ENCODE data around the gene SLC45A1.
A peak's percentile ranks its signal among the peaks of the same experiment; 100 is the strongest.
"Not testable (repeated sequence)": the region's sequence is repeated elsewhere in the genome, so short reads cannot be mapped to it uniquely, and the experiment has no call there.

SLC45A1 gene

GRCh38 chr1:8376358-8376840 is 58.5 kb downstream of the SLC45A1 start:
- Histone ChIP-seq H3K36me3 (ENCODE audit: insufficient read depth, low read length) (no peaks in the 10 kb centered on the region), H3K9me3 (ENCODE audit: low read length) (no peaks in the 10 kb centered on the region), H3K4me1 (ENCODE audit: insufficient read depth, low read length) (peaks cover 92% of the 10 kb centered on the region), H3K27ac (ENCODE audit: low read depth, low read length) (peak overlapping the region; percentile 63), H3K4me3 (ENCODE audit: low read depth in 1 of 2, low read length in 2 of 2) (no peak overlapping the region), H3K9ac (ENCODE audit: low read length) (no peak overlapping the region), H3K27me3 (ENCODE audit: control insufficient read depth in 1 of 2, insufficient read depth in 2 of 2, low read length in 2 of 2) (no peaks in the 10 kb centered on the region)

GRCh38 chr1:8377271-8377981 is 59.5 kb downstream of the SLC45A1 start:
- H3K27ac ChIP-seq (ENCODE audit: low read depth, low read length) = peak overlapping the region; percentile 68
- no peaks in the 10 kb centered on the region for H3K36me3 ChIP-seq (ENCODE audit: insufficient read depth, low read length)
- H3K27me3 ChIP-seq (ENCODE audit: control insufficient read depth in 1 of 2, insufficient read depth in 2 of 2, low read length in 2 of 2) = no peaks in the 10 kb centered on the region
- H3K4me1 ChIP-seq (ENCODE audit: insufficient read depth, low read length) = peaks cover 92% of the 10 kb centered on the region
- H3K9me3 ChIP-seq (ENCODE audit: low read length) = no peaks in the 10 kb centered on the region
- no peak overlapping the region for H3K9ac ChIP-seq (ENCODE audit: low read length)
- no peak overlapping the region for H3K4me3 ChIP-seq (ENCODE audit: low read depth in 1 of 2, low read length in 2 of 2)

DNA sequence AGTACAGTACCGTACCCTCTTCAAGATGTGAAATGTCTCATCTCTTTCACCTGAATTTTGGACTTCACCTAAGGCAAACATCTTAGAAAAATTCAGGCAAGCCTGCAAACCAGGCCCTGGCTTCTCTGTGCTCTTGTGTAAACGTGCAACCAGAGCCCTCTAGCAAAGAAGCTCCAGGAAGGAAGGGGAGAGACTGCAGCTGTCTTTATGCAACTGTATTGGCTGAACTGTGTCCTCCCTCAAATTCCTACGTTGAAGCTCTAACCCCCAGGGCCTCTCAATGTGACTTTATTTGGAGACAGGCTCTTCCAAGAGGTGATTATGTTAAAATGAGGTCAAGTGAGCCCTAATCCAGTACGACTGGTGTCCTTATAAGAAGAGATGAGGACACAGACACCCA is 60.3 kb downstream of the SLC45A1 start:
- Histone ChIP-seq H3K9ac (ENCODE audit: low read length) (no peak overlapping the region), H3K36me3 (ENCODE audit: insufficient read depth, low read length) (no peaks in the 10 kb centered on the region), H3K4me3 (ENCODE audit: low read depth in 1 of 2, low read length in 2 of 2) (no peak overlapping the region), H3K27ac (ENCODE audit: low read depth, low read length) (peak overlapping the region; percentile 68), H3K4me1 (ENCODE audit: insufficient read depth, low read length) (peaks cover 92% of the 10 kb centered on the region), H3K9me3 (ENCODE audit: low read length) (no peaks in the 10 kb centered on the region), H3K27me3 (ENCODE audit: control insufficient read depth in 1 of 2, insufficient read depth in 2 of 2, low read length in 2 of 2) (no peaks in the 10 kb centered on the region)

DNA sequence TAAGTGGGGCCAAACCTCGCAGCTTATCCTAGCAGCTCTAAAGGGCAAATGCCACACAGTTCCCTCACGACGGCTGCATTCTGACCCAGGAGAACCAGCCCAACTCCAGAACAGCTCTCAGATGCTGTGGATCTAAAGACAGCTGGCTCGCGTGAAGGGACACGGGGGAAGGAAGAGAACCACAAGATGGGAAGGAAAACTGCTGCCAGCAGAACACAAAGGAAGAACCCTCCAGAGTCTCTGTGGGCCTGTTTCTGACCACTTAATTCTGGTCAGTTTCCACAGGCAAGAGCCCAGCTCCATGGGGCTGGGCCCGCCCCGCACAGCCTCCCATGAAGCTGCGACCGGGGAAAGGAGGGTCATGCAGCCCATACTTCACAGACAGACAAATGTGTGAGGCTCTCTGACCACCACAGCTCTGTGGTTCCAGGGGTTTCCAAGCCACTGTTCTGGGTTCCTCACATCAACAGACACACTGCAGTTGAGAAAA is 61.1 kb downstream of the SLC45A1 start:
- peaks cover 86% of the 10 kb centered on the region for H3K4me1 ChIP-seq (ENCODE audit: insufficient read depth, low read length)
- H3K27ac ChIP-seq (ENCODE audit: low read depth, low read length) = peak overlapping the region; percentile 68
- H3K27me3 ChIP-seq (ENCODE audit: control insufficient read depth in 1 of 2, insufficient read depth in 2 of 2, low read length in 2 of 2) = no peaks in the 10 kb centered on the region
- H3K9me3 ChIP-seq (ENCODE audit: low read length) = no peaks in the 10 kb centered on the region
- no peaks in the 10 kb centered on the region for H3K36me3 ChIP-seq (ENCODE audit: insufficient read depth, low read length)
- no peak overlapping the region for H3K9ac ChIP-seq (ENCODE audit: low read length)
- no peak overlapping the region for H3K4me3 ChIP-seq (ENCODE audit: low read depth in 1 of 2, low read length in 2 of 2)

DNA sequence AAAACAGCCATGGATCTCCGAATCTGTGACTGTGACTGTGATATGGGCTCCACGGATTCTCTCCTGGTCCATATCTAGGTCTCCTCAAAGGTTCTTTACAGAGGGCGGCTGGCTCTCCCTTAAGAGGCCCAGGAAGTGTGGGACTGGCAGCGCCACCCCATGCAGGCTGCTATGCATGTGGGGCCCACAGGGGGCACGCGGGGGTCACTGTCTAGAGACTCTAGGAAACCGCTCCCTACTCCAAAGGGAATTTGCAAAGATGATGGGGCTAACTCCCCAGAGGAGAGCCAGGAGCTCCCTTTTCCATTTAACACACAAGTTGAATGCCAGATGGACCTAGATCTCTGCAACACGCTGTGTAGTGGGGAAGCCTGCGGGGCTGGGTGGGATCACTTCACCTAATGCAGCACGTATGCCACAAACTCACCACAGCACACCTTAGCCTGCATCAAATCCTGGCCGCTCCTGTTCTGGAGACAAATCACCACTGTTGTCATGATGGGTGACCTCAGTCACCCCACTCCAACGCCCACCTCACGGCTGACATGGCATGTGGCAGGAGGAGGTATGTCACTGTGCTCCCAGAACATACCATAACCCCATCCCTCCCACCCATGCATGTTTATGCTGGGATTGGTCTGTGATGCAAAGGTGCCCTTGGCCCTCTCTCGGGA is 61.7 kb downstream of the SLC45A1 start:
- H3K4me1 ChIP-seq (ENCODE audit: insufficient read depth, low read length) = peaks cover 86% of the 10 kb centered on the region
- peak overlapping the region; percentile 68 for H3K27ac ChIP-seq (ENCODE audit: low read depth, low read length)

DNA sequence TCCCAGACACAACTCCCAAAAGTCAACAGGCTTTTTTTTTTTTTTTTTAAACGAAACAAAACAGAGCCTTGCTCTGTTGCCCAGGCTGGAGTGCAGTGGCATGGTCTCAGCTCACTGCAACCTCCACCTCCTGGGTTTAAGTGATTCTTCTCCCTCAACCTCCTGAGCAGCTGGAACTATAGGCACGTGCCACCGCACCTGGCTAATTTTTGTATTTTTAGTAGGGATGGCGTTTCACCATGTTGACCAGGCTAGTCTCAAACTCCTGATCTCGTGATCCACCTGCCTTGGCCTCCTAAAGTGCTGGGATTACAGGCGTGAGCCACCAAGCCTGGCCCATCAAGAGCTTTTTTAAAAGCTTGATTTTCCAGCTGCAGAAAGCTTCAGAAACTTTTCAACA is 62.4 kb downstream of the SLC45A1 start:
- H3K27ac ChIP-seq (ENCODE audit: low read depth, low read length) = peak overlapping the region; percentile 68
- not testable (repeated sequence) for H3K27me3 ChIP-seq (ENCODE audit: control insufficient read depth in 1 of 2, insufficient read depth in 2 of 2, low read length in 2 of 2); H3K36me3 ChIP-seq (ENCODE audit: insufficient read depth, low read length); H3K4me3 ChIP-seq (ENCODE audit: low read depth in 1 of 2, low read length in 2 of 2); H3K9me3 ChIP-seq (ENCODE audit: low read length); H3K9ac ChIP-seq (ENCODE audit: low read length)
- peaks cover 86% of the 10 kb centered on the region for H3K4me1 ChIP-seq (ENCODE audit: insufficient read depth, low read length)

More for the DNA sequence above, 61.7 kb downstream of the SLC45A1 start:
- H3K9ac ChIP-seq (ENCODE audit: low read length) = no peak overlapping the region
- H3K27me3 ChIP-seq (ENCODE audit: control insufficient read depth in 1 of 2, insufficient read depth in 2 of 2, low read length in 2 of 2) = no peaks in the 10 kb centered on the region
- no peak overlapping the region for H3K4me3 ChIP-seq (ENCODE audit: low read depth in 1 of 2, low read length in 2 of 2)
- H3K36me3 ChIP-seq (ENCODE audit: insufficient read depth, low read length) = no peaks in the 10 kb centered on the region
- no peaks in the 10 kb centered on the region for H3K9me3 ChIP-seq (ENCODE audit: low read length)

- Histone ChIP-seq H3K4me1 (ENCODE audit: insufficient read depth, low read length) (peaks cover 87% of the 10 kb centered on the region), H3K4me3 (ENCODE audit: low read depth in 1 of 2, low read length in 2 of 2) (peak overlapping the region in 1 of 2 donors; percentile 12), H3K9me3 (ENCODE audit: low read length) (no peaks in the 10 kb centered on the region), H3K27ac (ENCODE audit: low read depth, low read length) (peak overlapping the region; percentile 65), H3K36me3 (ENCODE audit: insufficient read depth, low read length) (no peaks in the 10 kb centered on the region), H3K27me3 (ENCODE audit: control insufficient read depth in 1 of 2, insufficient read depth in 2 of 2, low read length in 2 of 2) (no peaks in the 10 kb centered on the region), H3K9ac (ENCODE audit: low read length) (no peak overlapping the region)
Measured at GRCh38 chr1:8381618-8382017, 63.7 kb downstream of the SLC45A1 start.

DNA sequence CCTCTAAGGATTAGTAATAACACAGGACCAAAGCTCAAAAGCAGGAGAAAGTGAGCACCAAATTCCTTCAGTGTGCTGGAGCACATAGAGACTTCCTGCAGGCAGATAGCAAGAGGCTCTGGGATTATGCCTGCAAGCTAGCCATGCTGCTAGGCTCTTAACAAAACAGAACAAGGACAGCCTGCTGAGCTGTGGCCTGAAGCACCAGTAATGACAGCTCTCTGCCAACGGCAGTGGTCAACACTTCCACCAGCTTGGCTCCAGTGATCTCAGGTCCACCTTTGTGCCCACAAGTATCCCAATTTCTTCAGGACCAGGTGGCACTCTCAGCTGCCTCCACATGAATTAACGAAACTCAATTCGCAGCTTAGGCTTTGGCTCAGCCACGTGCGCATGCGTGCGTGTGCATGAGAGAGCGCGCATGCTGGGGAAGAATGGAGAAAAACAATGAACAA is 64.2 kb downstream of the SLC45A1 start:
- H3K4me3 ChIP-seq (ENCODE audit: low read depth in 1 of 2, low read length in 2 of 2) = peak overlapping the region in 1 of 2 donors; percentile 12
- H3K9me3 ChIP-seq (ENCODE audit: low read length) = no peaks in the 10 kb centered on the region
- H3K27me3 ChIP-seq (ENCODE audit: control insufficient read depth in 1 of 2, insufficient read depth in 2 of 2, low read length in 2 of 2) = no peaks in the 10 kb centered on the region
- H3K27ac ChIP-seq (ENCODE audit: low read depth, low read length) = peak overlapping the region; percentile 65
- H3K36me3 ChIP-seq (ENCODE audit: insufficient read depth, low read length) = no peaks in the 10 kb centered on the region
- H3K4me1 ChIP-seq (ENCODE audit: insufficient read depth, low read length) = peaks cover 89% of the 10 kb centered on the region
- no peak overlapping the region for H3K9ac ChIP-seq (ENCODE audit: low read length)

GRCh38 chr1:8382608-8383505 is 64.9 kb downstream of the SLC45A1 start:
- Histone ChIP-seq H3K4me3 (ENCODE audit: low read depth in 1 of 2, low read length in 2 of 2) (peak overlapping the region in 1 of 2 donors; percentile 12), H3K9me3 (ENCODE audit: low read length) (no peaks in the 10 kb centered on the region), H3K9ac (ENCODE audit: low read length) (no peak overlapping the region), H3K4me1 (ENCODE audit: insufficient read depth, low read length) (peaks cover 88% of the 10 kb centered on the region), H3K36me3 (ENCODE audit: insufficient read depth, low read length) (no peaks in the 10 kb centered on the region), H3K27ac (ENCODE audit: low read depth, low read length) (no peak overlapping the region), H3K27me3 (ENCODE audit: control insufficient read depth in 1 of 2, insufficient read depth in 2 of 2, low read length in 2 of 2) (no peaks in the 10 kb centered on the region)

DNA sequence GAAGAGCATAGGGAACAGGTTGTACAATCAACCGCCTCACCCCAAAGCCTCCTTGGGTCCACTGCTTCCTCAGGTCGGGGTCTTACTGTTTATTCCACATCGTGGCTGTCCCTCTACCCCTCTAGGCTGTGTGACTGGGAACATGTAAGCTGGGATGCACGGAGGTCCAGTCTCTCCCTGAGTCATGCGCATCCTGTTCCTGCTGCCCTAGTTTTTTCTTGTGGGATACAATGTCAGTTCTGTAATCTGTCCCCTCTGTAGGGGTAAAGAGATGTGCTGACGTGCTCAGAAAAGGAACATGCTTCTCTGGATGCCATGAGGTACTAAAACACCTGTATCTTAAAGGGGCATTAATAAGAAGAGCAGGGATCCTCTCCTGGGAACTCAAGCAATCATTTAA is 66.2 kb downstream of the SLC45A1 start:
- Histone ChIP-seq H3K9me3 (ENCODE audit: low read length) (no peaks in the 10 kb centered on the region), H3K27ac (ENCODE audit: low read depth, low read length) (no peak overlapping the region), H3K4me3 (ENCODE audit: low read depth in 1 of 2, low read length in 2 of 2) (no peak overlapping the region), H3K36me3 (ENCODE audit: insufficient read depth, low read length) (peaks cover 6% of the 10 kb centered on the region), H3K4me1 (ENCODE audit: insufficient read depth, low read length) (peaks cover 75% of the 10 kb centered on the region), H3K9ac (ENCODE audit: low read length) (no peak overlapping the region), H3K27me3 (ENCODE audit: control insufficient read depth in 1 of 2, insufficient read depth in 2 of 2, low read length in 2 of 2) (no peaks in the 10 kb centered on the region)

- Histone ChIP-seq H3K4me3 (ENCODE audit: low read depth in 1 of 2, low read length in 2 of 2) (no peak overlapping the region), H3K36me3 (ENCODE audit: insufficient read depth, low read length) (peaks cover 11% of the 10 kb centered on the region), H3K27ac (ENCODE audit: low read depth, low read length) (no peak overlapping the region), H3K9ac (ENCODE audit: low read length) (no peak overlapping the region), H3K9me3 (ENCODE audit: low read length) (no peaks in the 10 kb centered on the region), H3K27me3 (ENCODE audit: control insufficient read depth in 1 of 2, insufficient read depth in 2 of 2, low read length in 2 of 2) (no peaks in the 10 kb centered on the region), H3K4me1 (ENCODE audit: insufficient read depth, low read length) (peaks cover 73% of the 10 kb centered on the region)
Measured at GRCh38 chr1:8384577-8384976, 66.7 kb downstream of the SLC45A1 start.

Data from muscle layer of colon (tissue), 2 donors.